Left ventricle myocardium superior (tissue), 1 donor: ENCODE measurements around the gene MAD2L2. TPM values are rescaled to one million over a fixed set of nuclear protein-coding genes. Genes with fewer than 3 reads are reported as not detected.
A peak's percentile ranks its signal among the peaks of the same experiment; 100 is the strongest.

ENCODE experiments used
- ATAC-seq: fragments of 200-7000 bp; cut with Tn5 transposase; one replicate; pipeline ENCODE4 v1.9.1; 2020; ENCODE audit warnings: mild to moderate bottlenecking, moderate library complexity
- DNase-seq: peaks from one replicate; pipeline ENCODE4 v3.0.0-alpha.2; 2020
- intact Hi-C: fragments of 100-400 bp; cut with micrococcal nuclease; formaldehyde crosslinking; loops from one replicate; pipeline ENCODE4 v1.11.0; 2022
- total RNA-seq: library from RNA; stranded (reverse); fragmentation: NEBNext Ultra II Directional; extraction: Animal tissue kit (Norgen Biotek cat#: 25700); gene quantifications from one replicate; pipeline ENCODE4 v1.2.1, GENCODE V29; 2021
- donor health status: DM: no; HTN: yes; CAD: no; lungs with severe emphysema.

The MAD2L2 gene
- total RNA-seq, 1 donor from 2014 or later: 21.8 TPM

DNA sequence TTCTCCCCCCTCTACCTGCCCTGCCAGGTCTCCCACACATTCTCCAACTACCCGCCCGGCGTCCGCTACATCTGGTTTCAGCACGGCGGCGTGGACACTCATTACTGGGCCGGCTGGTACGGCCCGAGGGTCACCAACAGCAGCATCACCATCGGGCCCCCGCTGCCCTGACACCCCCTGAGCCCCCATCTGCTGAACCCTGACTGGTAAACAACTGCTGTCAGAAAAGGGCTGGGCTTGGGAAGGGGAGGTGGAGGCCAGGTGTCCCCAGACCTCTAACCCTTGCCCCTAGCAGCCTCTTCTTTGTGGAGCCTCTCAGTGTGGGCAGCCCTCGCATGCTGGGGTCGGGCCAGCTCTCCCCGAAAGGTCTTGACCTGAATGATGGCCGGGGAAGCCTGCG is 19.8 kb downstream of the MAD2L2 start:
- DNase-seq: no peak
- ATAC-seq: no peak
- intact Hi-C loops: no loop called here

DNA sequence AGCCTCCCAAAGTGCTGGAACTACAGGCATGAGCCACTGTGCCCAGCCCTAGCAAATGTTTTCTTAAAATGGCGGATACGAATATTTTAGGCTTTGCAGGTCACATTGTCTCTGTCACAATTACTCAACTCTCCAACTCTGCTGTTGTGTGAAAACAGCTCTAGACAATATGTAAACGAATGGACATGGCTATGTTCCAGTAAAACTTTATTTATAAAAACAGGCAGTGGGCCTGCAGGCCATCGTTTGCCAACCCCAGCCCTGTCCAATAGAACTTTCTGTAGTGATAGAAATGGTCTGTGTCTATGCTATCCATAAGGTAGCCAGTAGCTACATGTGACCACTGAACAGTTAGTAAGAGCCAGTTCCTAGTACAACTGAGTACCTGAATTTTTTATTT is 21.2 kb downstream of the MAD2L2 start:
- intact Hi-C loops: loop anchor here (10.0 kb wide), 1 partner anchor 55 kb away; no protein-coding TSS in a partner anchor
- ATAC-seq: no peak

DNA sequence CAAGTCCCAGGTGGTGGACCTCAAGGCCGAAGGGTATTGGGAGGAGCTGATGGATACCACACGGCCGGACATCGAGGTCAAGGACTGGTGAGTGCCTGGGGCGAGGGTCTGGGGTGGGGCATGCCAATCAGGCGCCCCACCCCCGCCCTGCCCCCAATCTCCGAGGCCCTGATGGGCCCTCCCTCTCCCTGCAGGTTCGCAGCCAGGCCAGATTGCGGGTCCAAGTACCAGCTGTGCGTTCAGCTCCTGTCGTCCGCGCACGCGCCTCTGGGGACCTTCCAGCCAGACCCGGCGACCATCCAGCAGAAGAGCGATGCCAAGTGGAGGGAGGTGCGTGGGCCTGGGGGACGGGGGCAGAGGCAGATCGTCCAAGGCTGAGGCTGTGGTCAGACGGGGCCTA is 22.4 kb downstream of the MAD2L2 start:
- DNase-seq: no peak
- no peak for ATAC-seq
- intact Hi-C loops: loop anchor here (10.0 kb wide), 1 partner anchor 56 kb away; no protein-coding TSS in a partner anchor

More for the DNA sequence above, 21.2 kb downstream of the MAD2L2 start:
- DNase-seq: no peak

DNA sequence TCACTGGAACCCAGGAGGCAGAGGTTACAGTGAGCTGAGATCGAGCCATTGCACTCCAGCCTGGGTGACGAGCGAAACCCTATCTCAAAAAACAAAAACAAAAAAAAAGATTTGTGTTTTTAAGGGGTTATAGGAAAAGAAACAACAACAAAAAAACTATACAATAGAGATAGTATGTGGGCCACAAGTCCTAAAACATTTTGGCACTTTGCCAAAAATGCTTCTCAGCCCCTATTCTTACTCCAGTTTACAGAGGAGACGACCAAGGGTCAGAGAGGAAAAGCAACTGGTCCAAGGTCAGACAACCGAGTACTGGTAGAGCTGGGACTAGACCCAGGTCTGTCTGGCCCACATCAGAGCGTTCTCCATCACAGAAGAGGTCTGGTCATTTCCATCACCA is 23.3 kb downstream of the MAD2L2 start:
- no peak for DNase-seq
- intact Hi-C loops: loop anchor here (10.0 kb wide), 1 partner anchor 57 kb away; no protein-coding TSS in a partner anchor
- ATAC-seq: no peak

DNA sequence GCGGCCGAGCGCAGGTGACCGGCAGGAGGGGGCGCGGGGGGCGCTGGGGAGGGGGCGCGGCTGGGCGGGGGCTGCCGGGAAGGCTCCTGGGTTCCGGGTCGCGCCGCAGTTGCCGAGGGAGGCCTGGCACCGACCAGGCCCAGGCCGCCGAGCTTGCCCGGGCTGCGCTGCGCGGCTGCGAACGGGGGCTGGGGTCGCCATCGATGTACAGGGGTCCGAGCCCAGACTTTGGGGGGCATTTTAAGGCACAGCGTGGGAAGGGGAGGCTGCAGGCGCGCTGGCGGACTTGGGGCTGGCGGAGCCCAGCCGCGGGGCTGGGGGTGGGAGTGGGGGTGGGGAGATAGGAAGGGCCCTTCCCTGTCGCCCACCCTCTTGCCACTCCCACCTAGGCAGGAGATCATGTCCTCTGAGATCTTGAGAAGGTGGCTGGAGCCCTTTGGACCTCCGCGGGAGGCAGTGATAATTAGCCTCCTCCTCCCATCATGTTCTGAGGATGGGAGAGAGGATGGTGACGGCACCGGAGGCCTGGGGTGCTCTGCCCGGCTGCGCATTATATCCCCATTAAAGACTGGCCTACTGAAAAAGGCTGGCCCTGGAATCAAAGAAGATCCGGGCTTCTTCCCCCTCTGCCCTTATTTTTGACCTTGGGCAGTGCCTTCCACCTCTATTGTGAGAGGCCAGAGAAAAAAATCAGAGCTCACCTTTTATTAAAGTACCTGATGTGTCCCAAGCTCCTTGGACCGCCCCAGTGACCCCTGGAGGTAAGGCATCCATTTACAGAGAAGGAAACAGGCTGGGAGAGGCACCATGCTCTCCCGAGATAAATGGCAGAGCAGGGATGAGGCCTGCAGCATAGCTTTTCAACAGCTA is 25.8 kb downstream of the MAD2L2 start:
- intact Hi-C loops: loop anchor here (10.0 kb wide), 1 partner anchor 60 kb away; no protein-coding TSS in a partner anchor
- DNase-seq (no peak), ATAC-seq (peak; percentile 6)

DNA sequence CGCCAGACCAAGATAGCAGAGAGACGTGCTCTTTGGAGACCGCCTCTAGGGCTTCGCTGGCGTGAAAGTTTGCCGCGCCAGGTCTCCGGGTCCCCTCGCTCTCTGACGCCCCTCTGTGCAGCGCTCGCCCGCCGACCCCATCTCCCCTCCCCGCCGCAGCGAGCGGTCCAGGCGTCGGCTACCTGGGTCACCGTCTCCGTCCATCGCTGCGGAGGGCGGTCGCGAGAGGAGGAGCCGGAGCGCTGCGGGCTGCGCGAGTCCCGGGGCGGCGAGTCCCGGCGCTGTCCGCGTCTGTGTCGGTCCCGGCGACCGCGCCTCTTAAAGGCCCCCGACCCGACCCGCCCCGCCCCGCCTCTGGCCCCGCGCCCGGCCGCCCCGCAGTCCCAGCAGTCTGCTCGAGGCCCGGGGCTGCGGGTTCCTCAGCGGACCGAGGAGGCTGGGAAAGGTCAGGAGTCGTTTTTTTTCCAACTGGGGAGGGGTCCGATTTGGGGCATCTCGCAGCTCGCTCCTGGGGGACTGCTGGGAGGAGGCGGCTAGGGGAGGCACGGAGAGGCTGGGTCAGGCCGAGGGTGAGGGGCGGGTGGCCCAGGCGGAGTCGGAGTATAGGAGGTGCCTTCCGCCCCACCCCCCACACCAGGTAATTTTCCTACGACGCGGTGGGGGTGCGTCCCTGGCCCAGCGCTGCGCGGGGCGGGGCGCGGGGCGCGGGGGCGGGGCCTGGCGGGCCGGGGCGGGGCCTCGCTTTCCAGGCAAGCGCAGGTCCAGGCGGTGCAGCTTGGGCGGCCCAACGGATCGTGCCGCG is 26.6 kb downstream of the MAD2L2 start, which contains the start of the genes FBXO2 and FBXO44:
FBXO2 (minus strand) TSS at position 293 of the 802 bp plus-strand sequence; CDS start at position 204, 89 bp downstream.
FBXO44 (plus strand) TSS at position 741 of the 802 bp plus-strand sequence. CDS start 959 bp downstream, outside the sequence.
- DNase-seq (peak; percentile 74), ATAC-seq (peak; percentile 82)
- intact Hi-C loops: loop anchor here (10.0 kb wide), 1 partner anchor 60 kb away; no protein-coding TSS in a partner anchor

DNA sequence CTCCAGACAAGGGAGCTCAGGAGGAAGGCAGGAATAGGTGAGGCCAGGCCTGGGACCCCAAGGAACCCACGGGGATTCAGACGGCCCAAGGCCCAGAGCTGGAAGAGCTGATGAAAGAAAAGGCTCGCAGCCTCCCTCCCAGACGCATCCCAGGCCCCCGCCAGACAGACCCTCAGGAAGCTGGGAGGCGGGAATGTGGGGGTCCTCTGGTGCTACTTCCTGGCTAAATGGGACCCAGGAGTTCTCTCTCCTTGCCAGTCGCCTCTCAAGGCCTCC is 27.1 kb downstream of the MAD2L2 start:
- no peak for DNase-seq
- ATAC-seq: no peak
- intact Hi-C loops: loop anchor here (10.0 kb wide), 1 partner anchor 61 kb away; no protein-coding TSS in a partner anchor

GRCh38 chr1:11653101-11653860 is 27.7 kb downstream of the MAD2L2 start:
- intact Hi-C loops: loop anchor here (10.0 kb wide), 1 partner anchor 62 kb away; no protein-coding TSS in a partner anchor
- ATAC-seq (no peak), DNase-seq (no peak)

DNA sequence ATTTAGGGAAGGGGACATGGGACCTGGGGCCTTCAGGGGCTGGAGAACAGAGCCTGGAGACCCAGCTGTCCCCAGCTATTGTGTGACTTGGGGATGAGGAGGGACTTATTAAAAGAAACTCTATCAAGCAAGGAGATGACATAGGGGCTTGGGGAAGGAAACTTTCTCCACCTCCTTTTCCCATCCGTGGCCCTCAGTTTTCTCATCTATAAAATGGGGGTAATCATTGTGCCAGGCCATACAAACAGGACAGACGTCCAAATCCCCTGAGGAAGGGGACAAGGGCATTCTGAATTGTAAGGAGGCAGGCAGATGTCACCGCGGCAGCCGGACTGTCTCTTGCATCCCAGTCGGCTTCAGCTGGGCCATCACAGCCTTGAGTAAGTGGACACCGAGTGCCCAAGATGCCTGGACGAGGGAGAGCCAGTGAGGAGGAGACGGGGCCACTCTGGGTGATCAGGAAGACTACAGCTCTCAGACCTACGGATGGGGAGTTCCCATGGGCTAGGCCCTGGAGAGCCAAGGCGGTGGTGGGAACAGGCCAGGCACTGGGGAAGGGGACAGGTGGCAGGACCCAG is 28.7 kb downstream of the MAD2L2 start:
- intact Hi-C loops: loop anchor here (10.0 kb wide), 1 partner anchor 63 kb away; no protein-coding TSS in a partner anchor
- no peak for DNase-seq
- no peak for ATAC-seq

DNA sequence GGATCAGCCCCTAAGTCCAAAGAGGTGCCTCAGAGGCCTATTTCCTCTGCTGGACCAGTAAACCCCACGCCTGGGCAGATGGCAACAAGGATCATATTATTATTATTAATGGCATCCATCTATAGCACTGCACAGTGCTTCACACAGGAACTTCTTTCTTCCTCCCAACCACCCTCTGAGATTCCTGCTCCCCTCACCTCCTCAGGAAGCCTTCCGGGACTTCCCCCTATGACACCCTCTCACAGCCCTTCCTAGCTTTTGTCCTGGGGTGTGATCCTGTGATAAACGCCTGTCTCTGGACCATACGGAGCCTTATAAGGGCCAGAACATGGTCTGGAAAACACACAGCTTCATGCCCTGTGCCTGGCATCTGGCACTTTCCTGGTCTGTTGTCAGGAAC is 29.9 kb downstream of the MAD2L2 start:
- intact Hi-C loops: loop anchor here (10.0 kb wide), 1 partner anchor 64 kb away; no protein-coding TSS in a partner anchor
- ATAC-seq (no peak), DNase-seq (no peak)

DNA sequence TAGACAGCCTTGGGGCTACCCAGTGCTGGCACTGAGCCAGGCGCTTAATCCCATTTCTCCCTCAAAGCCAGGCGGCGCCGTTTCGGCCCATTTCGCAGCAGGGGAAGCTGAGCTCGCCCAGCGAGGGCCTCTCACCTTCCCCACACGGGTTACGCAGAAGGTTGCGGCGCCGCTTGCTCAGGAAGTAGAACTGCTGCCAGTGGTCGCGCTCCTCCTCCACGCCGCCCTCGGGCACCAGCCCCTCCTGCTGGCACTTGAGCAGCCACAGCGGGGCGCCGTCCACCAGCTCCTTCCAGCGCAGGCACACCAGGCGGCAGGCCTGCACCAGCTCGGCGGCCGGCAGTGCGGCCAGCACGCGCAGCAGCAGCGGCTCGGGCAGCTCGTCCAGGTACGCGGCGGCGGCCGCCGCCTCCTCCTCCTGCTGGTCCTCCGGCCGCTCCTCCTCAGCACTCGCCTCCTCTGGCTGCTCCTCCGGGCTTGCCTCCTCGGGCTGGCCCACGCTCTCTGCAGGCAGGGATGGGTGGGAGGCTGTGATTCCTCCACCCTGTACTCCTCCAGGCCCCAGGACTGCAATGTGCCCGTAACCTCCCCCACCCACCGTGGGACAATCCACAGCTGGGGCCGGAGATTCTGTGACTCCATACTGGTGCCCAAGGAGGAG is 30.5 kb downstream of the MAD2L2 start:
- DNase-seq (peak; percentile 88), ATAC-seq (peak; percentile 74)
- intact Hi-C loops: loop anchor here (10.0 kb wide), 1 partner anchor 64 kb away; no protein-coding TSS in a partner anchor

- DNase-seq (no peak), ATAC-seq (no peak)
- intact Hi-C loops: loop anchor here (10.0 kb wide), 1 partner anchor 65 kb away; no protein-coding TSS in a partner anchor
Measured at GRCh38 chr1:11649624-11650330, 31.2 kb downstream of the MAD2L2 start.

DNA sequence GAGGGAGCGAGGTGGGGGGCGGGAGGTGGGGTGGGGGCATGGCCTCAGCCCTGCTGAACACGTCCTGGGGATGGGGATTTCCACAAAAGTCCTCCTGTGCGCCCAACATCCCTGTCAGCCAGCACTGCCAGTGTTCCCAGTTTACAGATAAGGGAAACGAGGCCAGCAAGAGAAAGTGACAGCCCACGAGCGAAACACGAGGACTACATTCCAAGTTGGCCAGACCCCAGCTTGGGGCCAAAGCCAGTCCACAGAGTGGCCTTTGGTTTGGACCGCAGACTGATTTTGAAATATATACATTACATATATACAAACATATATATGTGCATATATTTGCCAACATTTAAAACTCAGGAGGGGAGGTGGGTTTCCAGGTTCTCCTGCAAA is 31.7 kb downstream of the MAD2L2 start:
- ATAC-seq (no peak), DNase-seq (no peak)
- intact Hi-C loops: no loop called here

DNA sequence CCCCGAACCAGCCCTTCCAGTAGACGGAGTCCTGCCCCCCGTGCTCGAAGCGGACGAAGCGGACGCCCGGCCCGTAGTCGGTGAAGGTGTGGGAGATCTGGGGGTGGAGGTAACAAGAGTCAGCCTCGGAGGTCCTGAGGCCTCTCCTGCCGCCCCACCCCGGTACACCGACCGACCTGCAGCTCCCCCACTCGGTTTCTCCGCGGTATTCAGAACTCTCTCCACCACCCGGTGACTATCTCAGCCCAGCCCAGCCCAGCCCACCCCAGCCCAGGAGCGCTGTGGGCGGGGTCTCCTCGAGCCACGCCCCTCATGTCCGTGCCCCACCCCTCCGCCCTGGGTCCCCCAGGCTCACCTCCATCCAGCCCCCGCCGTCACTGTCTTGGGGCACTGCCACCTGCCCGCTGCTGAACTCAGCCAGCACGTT is 32.2 kb downstream of the MAD2L2 start:
- peak; percentile 41 for ATAC-seq
- intact Hi-C loops: no loop called here
- peak; percentile 59 for DNase-seq

GRCh38 chr1:11648039-11648438 is 32.9 kb downstream of the MAD2L2 start:
- intact Hi-C loops: no loop called here
- peak; percentile 69 for DNase-seq
- peak; percentile 15 for ATAC-seq

GRCh38 chr1:11647333-11647732 is 33.6 kb downstream of the MAD2L2 start:
- DNase-seq (no peak), ATAC-seq (no peak)
- intact Hi-C loops: no loop called here

GRCh38 chr1:11646317-11646716 is 34.6 kb downstream of the MAD2L2 start:
- ATAC-seq: no peak
- intact Hi-C loops: no loop called here
- no peak for DNase-seq
